ENCODE measurements around the gene AUNIP. TPM values are rescaled to one million over a fixed set of nuclear protein-coding genes. Genes with fewer than 3 reads are reported as not detected.

Gene AUNIP
- total RNA-seq, 2 experiments from 2014 or later = 7.8 to 9.1 TPM

GRCh38 chr1:25813071-25813733 is 46.1 kb downstream of the AUNIP start:
- POLR2A ChIA-PET = interaction anchor here (1.2 kb wide), 1 partner anchor 203 kb away, joined by 3 read pairs; no protein-coding TSS in a partner anchor
- CTCF ChIA-PET = interaction anchor here (0.9 to 1.5 kb wide), 3 partner anchors 11 to 204 kb away, joined by 3 to 9 read pairs (median 4); no protein-coding TSS in a partner anchor

GRCh38 chr1:25811384-25812082 is 47.7 kb downstream of the AUNIP start:
- no peak overlapping the region for H3K27ac Mint-ChIP-seq
- peaks cover 7% of the 10 kb centered on the region for H3K4me1 Mint-ChIP-seq (ENCODE audit: low read depth)
- H3K27me3 Mint-ChIP-seq (ENCODE audit: low read depth) = no peaks in the 10 kb centered on the region
- DNase-seq = no peak
- H3K36me3 Mint-ChIP-seq (ENCODE audit: low read depth) = no peaks in the 10 kb centered on the region
- ChIA-PET CTCF (interaction anchor here (0.9 to 4.5 kb wide), 10 partner anchors 9 to 308 kb away, joined by 3 to 24 read pairs (median 6); partner anchors contain the start of genes MTFR1L and SELENON), POLR2A (interaction anchor here (0.7 kb wide), 1 partner anchor 266 kb away, joined by 3 read pairs; no protein-coding TSS in a partner anchor)
- H3K4me3 Mint-ChIP-seq = no peak overlapping the region
- ATAC-seq = no peak
- H3K9me3 Mint-ChIP-seq (ENCODE audit: insufficient read depth) = no peaks in the 10 kb centered on the region

More at GRCh38 chr1:25813071-25813733, 46.1 kb downstream of the AUNIP start:
- DNase-seq = no peak
- Mint-ChIP-seq H3K4me3 (no peak overlapping the region), H3K4me1 (ENCODE audit: low read depth) (peaks cover 7% of the 10 kb centered on the region), H3K36me3 (ENCODE audit: low read depth) (no peaks in the 10 kb centered on the region), H3K9me3 (ENCODE audit: insufficient read depth) (no peaks in the 10 kb centered on the region), H3K27ac (no peak overlapping the region), H3K27me3 (ENCODE audit: low read depth) (no peaks in the 10 kb centered on the region)
- no peak for ATAC-seq

GRCh38 chr1:25810341-25811299 is 48.6 kb downstream of the AUNIP start:
- Mint-ChIP-seq H3K27me3 (ENCODE audit: low read depth) (no peaks in the 10 kb centered on the region), H3K4me1 (ENCODE audit: low read depth) (peaks cover 7% of the 10 kb centered on the region), H3K27ac (no peak overlapping the region), H3K4me3 (no peak overlapping the region), H3K36me3 (ENCODE audit: low read depth) (no peaks in the 10 kb centered on the region), H3K9me3 (ENCODE audit: insufficient read depth) (no peaks in the 10 kb centered on the region)
- ChIA-PET CTCF (interaction anchor here (0.6 to 4.5 kb wide), 18 partner anchors 10 to 309 kb away, joined by 3 to 24 read pairs (median 4); partner anchors contain the start of genes MTFR1L, PAFAH2 and SELENON), POLR2A (no interaction called here)
- ATAC-seq (peak; percentile 88), DNase-seq (peak; percentile 86)

- H3K4me1 Mint-ChIP-seq (ENCODE audit: low read depth) = peaks cover 7% of the 10 kb centered on the region
- DNase-seq (no peak), ATAC-seq (no peak)
- no peak overlapping the region for H3K27ac Mint-ChIP-seq
- POLR2A ChIA-PET = no interaction called here
- H3K4me3 Mint-ChIP-seq = no peak overlapping the region
- CTCF ChIA-PET = interaction anchor here (0.7 to 4.5 kb wide), 14 partner anchors 10 to 320 kb away, joined by 3 to 24 read pairs (median 4); partner anchors contain the start of genes PAFAH2 and SELENON
- no peaks in the 10 kb centered on the region for H3K36me3 Mint-ChIP-seq (ENCODE audit: low read depth)
- H3K9me3 Mint-ChIP-seq (ENCODE audit: insufficient read depth) = no peaks in the 10 kb centered on the region
- H3K27me3 Mint-ChIP-seq (ENCODE audit: low read depth) = no peaks in the 10 kb centered on the region
These were observed 49.3 kb downstream of the AUNIP start for GRCh38 chr1:25809929-25810328.

- Mint-ChIP-seq H3K27ac (no peak overlapping the region), H3K36me3 (ENCODE audit: low read depth) (no peaks in the 10 kb centered on the region), H3K9me3 (ENCODE audit: insufficient read depth) (no peaks in the 10 kb centered on the region)
These were observed 49.9 kb downstream of the AUNIP start for GRCh38 chr1:25809283-25809926.

GRCh38 chr1:25808481-25809244 is 50.6 kb downstream of the AUNIP start:
- ATAC-seq (no peak), DNase-seq (no peak)
- Mint-ChIP-seq H3K4me1 (ENCODE audit: low read depth) (peaks cover 5% of the 10 kb centered on the region), H3K27me3 (ENCODE audit: low read depth) (peaks cover 2% of the 10 kb centered on the region), H3K4me3 (no peak overlapping the region), H3K9me3 (ENCODE audit: insufficient read depth) (no peaks in the 10 kb centered on the region), H3K36me3 (ENCODE audit: low read depth) (no peaks in the 10 kb centered on the region), H3K27ac (no peak overlapping the region)
- ChIA-PET POLR2A (no interaction called here), CTCF (interaction anchor here (0.9 to 4.5 kb wide), 9 partner anchors 9 to 319 kb away, joined by 3 to 24 read pairs (median 3); partner anchors contain the start of gene SELENON)

More at GRCh38 chr1:25809283-25809926, 49.9 kb downstream of the AUNIP start:
- CTCF ChIA-PET = interaction anchor here (0.7 to 4.5 kb wide), 13 partner anchors 10 to 320 kb away, joined by 3 to 24 read pairs (median 3); partner anchors contain the start of gene SELENON
- DNase-seq = no peak
- H3K4me1 Mint-ChIP-seq (ENCODE audit: low read depth) = peaks cover 7% of the 10 kb centered on the region
- H3K27me3 Mint-ChIP-seq (ENCODE audit: low read depth) = no peaks in the 10 kb centered on the region
- H3K4me3 Mint-ChIP-seq = no peak overlapping the region
- POLR2A ChIA-PET = no interaction called here
- no peak for ATAC-seq

GRCh38 chr1:25807480-25808390 is 51.5 kb downstream of the AUNIP start:
- H3K36me3 Mint-ChIP-seq (ENCODE audit: low read depth) = no peaks in the 10 kb centered on the region
- no peaks in the 10 kb centered on the region for H3K9me3 Mint-ChIP-seq (ENCODE audit: insufficient read depth)
- H3K27me3 Mint-ChIP-seq (ENCODE audit: low read depth) = peaks cover 2% of the 10 kb centered on the region
- ATAC-seq = no peak
- H3K4me1 Mint-ChIP-seq (ENCODE audit: low read depth) = peaks cover 9% of the 10 kb centered on the region
- POLR2A ChIA-PET = interaction anchor here (0.6 kb wide), 1 partner anchor 518 kb away, joined by 3 read pairs; no protein-coding TSS in a partner anchor
- H3K4me3 Mint-ChIP-seq = no peak overlapping the region
- CTCF ChIA-PET = interaction anchor here (1.0 to 4.5 kb wide), 5 partner anchors 8 to 304 kb away, joined by 3 to 24 read pairs (median 8); partner anchors contain the start of gene SELENON
- no peak for DNase-seq
- no peak overlapping the region for H3K27ac Mint-ChIP-seq

- Mint-ChIP-seq H3K36me3 (ENCODE audit: low read depth) (no peaks in the 10 kb centered on the region), H3K27ac (no peak overlapping the region), H3K4me3 (no peak overlapping the region), H3K4me1 (ENCODE audit: low read depth) (peaks cover 11% of the 10 kb centered on the region), H3K27me3 (ENCODE audit: low read depth) (peaks cover 2% of the 10 kb centered on the region), H3K9me3 (ENCODE audit: insufficient read depth) (no peaks in the 10 kb centered on the region)
- POLR2A ChIA-PET = interaction anchor here (0.6 kb wide), 1 partner anchor 286 kb away, joined by 3 read pairs; no protein-coding TSS in a partner anchor
- ATAC-seq (no peak), DNase-seq (no peak)
- CTCF ChIA-PET = no interaction called here
These were observed 52.8 kb downstream of the AUNIP start for GRCh38 chr1:25806418-25806817.

- Mint-ChIP-seq H3K4me1 (ENCODE audit: low read depth) (peaks cover 10% of the 10 kb centered on the region), H3K36me3 (ENCODE audit: low read depth) (no peaks in the 10 kb centered on the region), H3K4me3 (no peak overlapping the region), H3K27ac (no peak overlapping the region), H3K27me3 (ENCODE audit: low read depth) (peaks cover 2% of the 10 kb centered on the region), H3K9me3 (ENCODE audit: insufficient read depth) (no peaks in the 10 kb centered on the region)
- POLR2A ChIA-PET = interaction anchor here (0.6 kb wide), 2 partner anchors 286 to 307 kb away, joined by 3 to 5 read pairs; no protein-coding TSS in a partner anchor
- no peak for ATAC-seq
- CTCF ChIA-PET = interaction anchor here (1.1 kb wide), 1 partner anchor 182 kb away, joined by 3 read pairs; no protein-coding TSS in a partner anchor
- DNase-seq = no peak
These were observed 53.4 kb downstream of the AUNIP start for GRCh38 chr1:25805863-25806225.
